HG03159 (cell line): ENCODE results near the gene MCF2L2.

ENCODE experiments used
- ATAC-seq: cut with Tn5 transposase; IDR thresholded peaks from one replicate; pipeline ENCODE4 v1.9.1; 2021; ENCODE audit warnings: mild to moderate bottlenecking, moderate library complexity; ENCODE audit not compliant: unreplicated experiment

Gene MCF2L2

GRCh38 chr3:183212096-183212495 is 216.3 kb downstream of the MCF2L2 start:
- ATAC-seq, result no peak

GRCh38 chr3:183211352-183211751 is 217.1 kb downstream of the MCF2L2 start:
- no peak for ATAC-seq

- ATAC-seq, result no peak
Measured at GRCh38 chr3:183210862-183211341, 217.5 kb downstream of the MCF2L2 start.

GRCh38 chr3:183210341-183210740 is 218.1 kb downstream of the MCF2L2 start:
- no peak for ATAC-seq

GRCh38 chr3:183208800-183209199 is 219.6 kb downstream of the MCF2L2 start:
- no peak for ATAC-seq

GRCh38 chr3:183208260-183208659 is 220.2 kb downstream of the MCF2L2 start:
- no peak for ATAC-seq

- ATAC-seq, result no peak
Measured at GRCh38 chr3:183203670-183204069, 224.7 kb downstream of the MCF2L2 start.

- no peak for ATAC-seq
Measured at GRCh38 chr3:183202004-183202722, 226.3 kb downstream of the MCF2L2 start.

- no peak for ATAC-seq
Measured at GRCh38 chr3:183198939-183199338, 229.5 kb downstream of the MCF2L2 start.

GRCh38 chr3:183197734-183198133 is 230.7 kb downstream of the MCF2L2 start:
- ATAC-seq, result no peak

- no peak for ATAC-seq
Measured at GRCh38 chr3:183195266-183195665, 233.2 kb downstream of the MCF2L2 start.

GRCh38 chr3:183193762-183194689 is 234.4 kb downstream of the MCF2L2 start:
- ATAC-seq, result no peak

- ATAC-seq, result no peak
Measured at GRCh38 chr3:183192650-183193300, 235.6 kb downstream of the MCF2L2 start.

- ATAC-seq, result no peak
Measured at GRCh38 chr3:183189641-183190040, 238.8 kb downstream of the MCF2L2 start.

- ATAC-seq, result peak; percentile 64
Measured at GRCh38 chr3:183188895-183189462, 239.4 kb downstream of the MCF2L2 start.

- ATAC-seq, result no peak
Measured at GRCh38 chr3:183185696-183186095, 242.7 kb downstream of the MCF2L2 start.

GRCh38 chr3:183182732-183183610 is 245.4 kb downstream of the MCF2L2 start:
- no peak for ATAC-seq

GRCh38 chr3:183182073-183182472 is 246.3 kb downstream of the MCF2L2 start:
- ATAC-seq, result no peak

GRCh38 chr3:183181606-183182005 is 246.8 kb downstream of the MCF2L2 start:
- no peak for ATAC-seq

GRCh38 chr3:183180784-183181295 is 247.6 kb downstream of the MCF2L2 start:
- no peak for ATAC-seq
